ENCODE results near the gene APOL2.
"Not testable (repeated sequence)": the region's sequence is repeated elsewhere in the genome, so short reads cannot be mapped to it uniquely, and the experiment has no call there.

The APOL2 gene

DNA sequence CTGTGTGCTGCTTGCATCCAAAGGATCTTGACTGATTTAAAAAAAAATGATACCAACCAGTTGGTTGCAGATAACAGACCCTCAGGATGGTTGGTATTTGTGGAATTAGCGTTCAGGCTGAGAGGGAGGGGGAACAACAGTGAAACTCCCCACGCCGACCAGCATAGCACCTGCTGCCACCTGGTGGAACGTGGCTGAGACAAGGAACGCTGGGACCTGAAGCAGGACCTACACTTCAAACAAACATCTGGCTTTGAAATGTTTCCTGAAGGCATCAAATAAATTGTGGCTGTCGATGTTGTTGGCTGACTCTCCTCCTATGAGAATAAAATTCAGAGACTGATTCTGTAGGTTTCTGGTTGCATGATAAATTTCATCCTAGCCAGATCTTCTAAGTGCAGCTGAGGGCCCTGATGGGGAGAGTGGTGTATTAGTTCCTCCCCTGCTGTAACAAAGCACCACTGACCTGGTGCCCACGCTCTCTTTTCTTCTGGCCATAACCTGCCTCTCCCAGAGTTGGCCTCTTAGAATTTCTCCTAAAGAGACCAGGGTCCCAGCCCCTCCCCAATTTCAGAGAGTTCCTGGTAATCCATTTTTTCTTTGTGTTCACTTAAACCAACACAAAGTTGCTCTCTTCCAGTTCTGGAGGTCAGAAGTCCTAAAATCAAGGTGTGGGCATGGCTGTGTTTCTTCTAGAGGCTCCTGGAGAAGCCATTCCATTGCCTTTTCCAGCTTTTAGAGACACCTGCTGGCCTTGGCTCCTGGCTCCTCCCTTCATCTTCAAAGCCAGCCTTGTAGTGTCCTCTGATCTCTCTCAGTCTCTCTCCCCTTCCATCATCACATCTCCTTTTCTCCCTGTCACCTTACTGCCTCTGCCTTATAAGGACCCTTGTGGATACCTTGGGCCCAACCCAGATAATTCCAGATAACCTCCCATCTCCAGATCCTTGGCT is 17.3 kb downstream of the APOL2 start:
- DNase-seq (ENCODE audit: low read depth), result no peak

DNA sequence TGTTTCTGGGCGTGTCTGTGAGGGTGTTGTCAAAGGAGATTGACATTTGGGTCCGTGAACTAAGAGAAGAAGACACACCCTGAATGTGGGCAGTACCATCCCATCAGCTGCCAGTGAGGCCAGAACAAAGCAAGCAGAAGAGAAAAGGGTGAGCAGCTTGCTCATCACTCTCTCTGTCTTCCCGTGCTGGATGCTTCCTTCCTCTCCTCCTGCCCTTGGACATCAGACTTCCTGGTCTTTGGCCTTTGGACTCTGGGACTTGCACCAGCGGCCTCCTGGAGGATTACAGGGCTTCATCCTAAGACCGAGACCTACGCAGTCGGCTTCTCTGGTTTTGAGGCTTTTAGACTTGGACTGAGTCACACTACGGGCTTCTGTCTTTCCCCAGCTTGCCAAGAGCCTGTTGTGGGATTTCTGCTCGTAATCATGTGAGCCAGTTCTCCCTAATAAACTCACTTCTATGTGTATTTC is 18.8 kb downstream of the APOL2 start:
- DNase-seq (ENCODE audit: low read depth), result no peak

DNA sequence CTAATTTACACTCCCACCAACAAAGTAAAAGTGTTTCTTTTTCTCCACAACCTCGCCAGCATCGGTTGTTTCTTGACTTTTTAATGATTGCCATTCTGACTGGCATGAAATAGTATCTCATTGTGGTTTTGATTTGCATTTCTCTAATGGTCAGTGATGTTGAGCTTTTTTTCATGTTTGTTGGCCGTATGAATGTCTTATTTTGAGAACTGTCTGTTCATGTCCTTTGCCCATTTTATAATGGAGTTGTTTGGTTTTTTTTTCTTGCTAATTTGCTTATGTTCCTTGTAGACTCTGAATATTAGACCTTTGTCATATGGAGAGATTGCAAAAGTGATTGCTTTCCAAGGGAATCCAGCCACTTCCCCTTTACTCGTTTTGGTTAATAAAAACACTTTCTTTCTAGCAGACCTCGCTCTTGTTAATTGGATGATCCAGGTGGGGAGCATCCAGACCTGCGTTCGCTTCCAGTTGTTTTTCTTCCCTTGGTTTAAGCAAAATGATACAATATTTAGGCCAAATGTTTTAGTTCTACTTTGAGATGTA is 20.6 kb downstream of the APOL2 start:
- DNase-seq (ENCODE audit: low read depth), result no peak

DNA sequence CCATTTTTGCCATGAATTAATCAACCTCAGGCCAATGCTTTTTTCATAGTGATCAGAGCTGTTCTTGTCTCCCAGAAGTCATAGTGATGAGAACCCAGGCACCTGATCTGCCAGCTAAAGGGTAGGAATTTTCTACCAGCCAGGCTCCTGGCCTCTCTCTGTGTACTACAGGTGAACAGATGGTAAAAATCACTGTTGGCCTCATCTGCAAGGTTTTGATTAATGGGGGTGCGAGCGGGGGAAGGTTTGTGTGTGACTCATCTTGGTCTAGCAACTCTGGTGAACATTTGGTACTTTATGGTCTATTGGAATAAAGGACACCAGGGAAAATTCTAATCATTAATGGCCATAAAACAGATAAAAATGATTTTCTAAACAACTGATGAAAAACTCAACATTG is 23.3 kb downstream of the APOL2 start:
- no peak for DNase-seq (ENCODE audit: low read depth)

DNA sequence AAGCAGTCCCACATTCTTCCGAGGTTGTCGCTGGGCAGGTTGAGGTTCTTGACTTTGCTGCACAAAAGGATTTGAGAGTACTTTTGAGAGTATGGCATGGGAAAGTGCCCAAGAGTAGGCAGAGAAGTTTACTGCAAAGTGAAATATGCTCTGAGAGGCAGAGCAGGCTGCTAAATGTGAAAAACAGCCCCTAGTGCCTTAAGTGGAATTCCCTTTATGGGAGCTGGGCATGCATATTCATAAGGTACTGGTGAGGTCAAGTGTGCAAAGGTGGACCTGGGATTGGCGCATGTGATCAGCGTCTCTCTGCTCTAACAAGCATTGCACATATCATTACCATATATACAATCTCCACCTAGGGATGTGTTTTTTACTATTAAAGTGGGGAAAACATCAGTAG is 25.7 kb downstream of the APOL2 start:
- DNase-seq (ENCODE audit: low read depth), result no peak

DNA sequence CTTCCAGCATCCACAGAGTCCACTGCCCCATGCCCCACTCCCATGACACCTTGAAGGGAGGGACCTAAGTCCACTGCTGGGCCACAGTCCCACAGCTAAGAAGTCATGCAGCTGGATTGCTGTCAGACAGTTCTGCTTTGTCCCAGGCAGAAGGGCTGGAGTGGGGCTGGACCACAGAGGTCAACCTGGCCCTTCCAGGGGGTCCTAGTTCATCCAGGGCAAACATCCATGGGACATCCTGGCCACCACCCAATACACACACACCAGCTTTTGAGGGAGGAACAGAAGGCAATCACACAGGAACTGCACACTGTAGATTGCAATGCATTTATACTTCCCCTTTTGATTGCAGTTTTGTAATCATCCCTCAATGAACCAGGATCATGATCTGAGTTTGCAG is 26.4 kb downstream of the APOL2 start:
- no peak for DNase-seq (ENCODE audit: low read depth)

DNA sequence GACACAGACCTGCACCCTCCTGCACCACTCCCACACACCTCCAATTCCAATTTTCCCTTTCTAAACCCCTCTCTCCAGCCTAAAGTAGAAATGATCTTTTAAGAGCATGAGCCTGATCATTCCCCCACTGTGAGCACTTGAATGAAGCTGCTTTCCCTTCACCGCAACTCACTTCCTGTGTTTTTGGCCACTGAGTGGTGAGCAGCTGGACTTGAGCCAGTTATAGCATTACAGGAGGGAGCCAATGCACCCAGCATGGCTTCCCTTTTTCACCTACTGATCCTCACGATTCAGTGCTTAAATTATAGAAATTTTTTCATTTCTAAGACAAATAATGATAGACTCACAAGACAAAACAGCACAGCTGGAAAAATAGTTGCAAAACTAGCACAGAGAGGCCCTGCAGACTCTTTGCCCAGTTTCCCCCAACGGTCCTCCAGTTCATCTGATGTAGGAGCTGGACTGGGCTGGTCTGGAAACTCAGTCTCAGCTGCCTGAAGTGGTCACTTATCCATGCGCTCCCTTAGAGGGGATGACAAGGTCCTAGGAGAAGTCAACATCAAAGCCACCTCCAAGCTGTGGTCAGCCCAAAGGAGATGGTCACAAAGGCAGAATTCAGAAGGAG is 28.0 kb downstream of the APOL2 start:
- no peak for DNase-seq (ENCODE audit: low read depth)

DNA sequence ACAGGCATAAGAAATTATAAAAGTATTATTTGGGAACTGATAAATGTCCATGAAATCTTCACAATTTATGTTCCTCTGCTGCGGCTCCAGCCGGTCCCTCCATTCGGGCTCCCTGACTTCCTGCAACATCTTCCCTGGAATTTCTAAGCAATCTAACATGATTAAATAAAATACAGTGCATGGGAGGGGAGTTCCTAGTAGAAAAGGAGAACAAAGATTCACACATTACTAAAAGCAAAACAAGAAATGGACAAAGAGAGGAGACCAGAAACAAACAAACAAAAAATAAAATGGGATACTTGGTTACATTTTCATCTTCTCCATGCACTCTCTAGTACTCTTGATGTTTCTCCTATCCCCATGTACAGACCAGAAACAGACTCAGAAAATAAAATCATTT is 29.1 kb downstream of the APOL2 start:
- DNase-seq (ENCODE audit: low read depth), result no peak

DNA sequence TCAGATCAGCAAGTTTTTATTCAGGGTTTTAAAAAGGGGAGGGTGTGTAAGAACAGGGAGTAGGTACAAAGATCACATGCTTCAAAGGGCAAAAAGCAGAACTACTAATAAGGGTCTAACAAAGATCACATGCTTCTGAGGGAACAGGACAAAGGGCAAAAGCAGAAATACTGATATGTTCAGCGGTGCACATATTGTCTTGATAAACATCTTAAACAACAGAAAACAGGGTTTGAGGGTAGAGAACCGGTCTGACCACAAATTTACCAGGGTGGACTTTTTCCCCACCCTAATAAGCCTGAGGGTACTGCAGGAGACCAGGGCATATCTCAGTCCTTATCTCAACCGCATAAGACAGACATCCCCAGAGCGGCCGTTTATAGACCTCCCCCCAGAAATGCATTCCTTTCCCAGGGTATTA is 29.8 kb downstream of the APOL2 start:
- not testable (repeated sequence) for DNase-seq (ENCODE audit: low read depth)

DNA sequence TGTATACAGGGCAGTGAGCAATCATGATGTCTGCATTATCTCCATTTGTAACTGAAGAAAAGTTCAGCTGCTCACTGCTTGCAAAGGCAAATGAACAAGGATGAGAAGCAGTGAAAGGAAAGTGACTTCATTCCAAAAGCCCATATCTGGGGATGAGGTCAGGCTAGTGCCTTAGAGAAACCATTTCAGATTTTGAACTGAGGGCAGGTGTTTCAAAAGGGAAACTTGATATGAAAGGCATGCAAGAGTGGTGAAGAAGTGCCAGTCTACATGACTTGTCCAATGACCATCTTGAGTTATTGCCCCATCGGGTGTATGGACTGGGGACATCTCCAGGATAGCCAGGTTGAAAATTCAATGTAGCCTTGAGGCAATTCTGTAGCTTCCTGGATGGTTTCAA is 30.4 kb downstream of the APOL2 start:
- DNase-seq (ENCODE audit: low read depth), result no peak

DNA sequence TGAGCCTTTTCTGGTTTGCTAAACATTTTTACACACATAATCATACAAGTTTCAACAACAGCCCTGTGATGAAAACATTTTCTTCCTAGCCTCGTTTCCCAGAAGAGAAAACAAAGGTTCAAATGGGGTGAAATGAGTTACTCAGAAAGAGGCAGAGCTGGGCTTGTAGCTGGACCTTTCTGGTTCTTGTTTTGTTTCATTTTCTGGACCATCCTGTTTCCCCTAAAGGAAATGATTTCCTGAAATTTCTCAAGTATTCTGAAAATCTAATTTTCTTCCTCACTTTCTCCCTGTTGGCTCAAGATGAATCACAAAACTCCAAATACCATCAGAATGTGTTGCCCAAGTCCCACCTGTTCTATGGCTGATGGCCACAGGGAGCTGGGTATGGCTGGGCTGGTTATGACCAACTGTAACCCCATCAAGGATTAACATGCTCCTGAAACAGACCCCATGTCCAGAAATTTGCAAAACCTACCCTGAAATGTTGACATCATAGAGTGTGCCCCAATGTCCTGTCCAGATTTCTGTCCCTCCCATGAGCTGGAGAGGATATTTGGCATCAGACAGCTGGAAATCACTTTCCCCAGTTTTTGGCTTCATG is 31.1 kb downstream of the APOL2 start:
- no peak for DNase-seq (ENCODE audit: low read depth)

DNA sequence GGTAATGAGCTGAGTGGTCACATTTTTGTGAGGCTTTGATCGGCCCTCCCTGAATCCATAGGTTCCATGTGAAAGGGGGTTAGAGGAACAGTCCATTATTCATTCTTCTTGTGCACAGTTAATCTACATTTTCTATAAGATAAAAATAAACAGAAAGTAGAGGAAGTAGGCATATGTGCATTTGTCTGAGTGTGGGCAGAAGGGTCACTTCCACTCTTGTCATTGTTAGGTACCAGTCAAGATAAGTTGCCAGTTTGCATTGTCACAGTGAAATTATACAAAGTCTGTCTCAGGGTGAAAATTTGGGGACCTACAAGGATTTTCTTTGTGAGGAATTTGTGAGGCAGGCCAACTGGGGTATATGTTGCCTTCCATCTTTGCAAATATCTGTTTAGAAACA is 33.1 kb downstream of the APOL2 start:
- DNase-seq (ENCODE audit: low read depth), result no peak

DNA sequence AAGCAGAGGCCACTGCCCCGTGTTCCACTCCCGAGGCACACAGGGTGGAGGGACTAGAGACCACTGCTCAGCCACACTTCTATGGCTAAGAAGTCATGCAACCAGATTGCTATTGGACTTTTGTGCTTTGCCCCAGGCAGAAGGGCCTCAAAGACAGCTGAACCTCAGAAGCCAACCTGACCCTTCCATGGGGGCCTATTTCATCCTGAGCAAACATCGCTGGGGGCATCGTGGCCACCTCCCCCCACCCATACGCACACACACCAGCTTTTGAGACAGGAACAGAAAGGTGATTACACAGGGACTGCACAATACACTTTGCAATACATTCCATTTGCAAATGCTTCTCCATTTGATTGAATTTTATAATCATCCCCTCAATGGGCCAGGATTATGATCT is 33.8 kb downstream of the APOL2 start:
- not testable (repeated sequence) for DNase-seq (ENCODE audit: low read depth)

DNA sequence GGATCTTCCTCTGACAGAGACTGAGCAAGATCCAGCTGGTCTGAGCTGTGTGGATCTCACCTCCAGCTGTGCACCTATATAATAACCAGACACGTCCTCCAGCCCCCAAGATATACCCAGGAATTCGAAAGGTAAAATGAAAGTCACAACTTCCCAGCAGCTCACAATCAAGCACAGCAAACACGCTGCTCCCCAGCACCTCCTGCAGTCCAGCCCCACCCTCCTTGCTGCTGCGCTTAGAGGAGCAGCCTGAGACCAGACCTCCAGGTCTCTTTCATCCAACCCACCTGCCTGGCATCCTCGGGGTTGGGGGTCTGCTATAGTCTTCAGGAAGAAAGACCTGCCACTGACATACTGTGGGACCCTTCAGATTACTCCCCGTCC is 34.7 kb downstream of the APOL2 start:
- no peak for DNase-seq (ENCODE audit: low read depth)

DNA sequence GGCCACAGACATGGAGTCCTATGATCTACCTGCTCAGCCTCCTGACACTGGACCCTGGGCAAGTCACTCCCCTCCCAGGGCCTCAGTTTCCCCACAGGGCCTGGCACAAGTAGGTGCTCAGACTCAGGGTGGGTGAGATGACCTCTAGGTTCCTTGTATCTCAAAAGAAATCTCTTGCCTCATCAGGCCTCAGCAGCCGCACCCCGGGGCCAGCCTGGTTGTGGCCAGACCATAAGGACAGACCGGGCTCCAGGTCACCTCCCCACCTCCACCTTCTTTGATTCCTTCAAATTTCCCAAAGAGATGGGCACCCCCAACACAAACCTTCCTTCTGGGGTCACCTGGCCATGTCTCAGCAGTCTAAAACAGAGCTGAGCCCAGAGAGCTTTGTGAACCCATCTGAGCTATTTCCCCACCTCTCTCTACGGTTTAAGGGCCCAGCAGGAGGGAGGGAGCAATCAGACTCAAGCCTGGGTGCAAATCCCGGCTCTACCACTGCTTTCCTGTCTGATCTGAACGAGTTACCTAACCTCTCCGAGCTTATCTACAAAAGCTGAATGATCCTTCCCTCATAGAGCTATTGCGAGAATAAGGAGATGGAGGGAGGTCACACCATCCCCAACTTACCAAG is 35.2 kb downstream of the APOL2 start:
- no peak for DNase-seq (ENCODE audit: low read depth)

DNA sequence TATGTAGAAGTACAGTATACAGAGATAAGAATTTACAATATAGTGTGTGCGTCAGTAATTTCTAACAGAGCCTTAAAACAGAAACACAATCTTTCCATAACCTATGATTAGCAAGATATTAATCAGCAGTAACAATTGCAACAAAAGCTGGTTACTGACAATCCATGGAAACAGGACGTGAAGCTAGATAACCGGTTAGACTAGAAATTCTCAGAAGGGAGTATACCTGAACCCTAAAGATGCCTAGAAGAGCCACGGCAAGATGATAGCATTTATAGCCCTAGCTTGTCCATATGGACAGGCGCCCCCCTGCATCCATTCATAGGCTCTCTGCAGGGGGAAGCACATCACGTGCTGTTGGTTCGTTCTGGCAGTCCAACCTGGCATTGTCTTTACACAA is 35.9 kb downstream of the APOL2 start:
- DNase-seq (ENCODE audit: low read depth), result not testable (repeated sequence)

DNA sequence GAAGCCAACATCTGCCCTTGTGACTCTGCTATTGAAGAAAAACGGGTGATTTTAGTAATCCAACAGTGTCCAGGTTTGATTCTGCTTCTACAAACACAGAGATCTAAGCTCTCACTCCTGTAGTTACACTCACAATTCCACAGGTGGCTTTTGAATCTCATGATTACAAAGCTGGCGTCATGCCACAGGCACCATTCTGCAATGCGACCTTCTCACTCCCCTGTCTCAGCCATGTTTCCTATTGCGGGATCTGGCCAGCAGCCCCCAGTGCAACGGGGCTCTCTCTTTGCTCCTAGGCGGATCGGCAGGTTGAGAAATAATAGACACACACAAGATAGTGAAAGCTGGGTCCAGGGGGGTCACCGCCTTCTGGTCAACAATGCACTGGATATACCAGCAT is 36.4 kb downstream of the APOL2 start:
- DNase-seq (ENCODE audit: low read depth), result not testable (repeated sequence)

DNA sequence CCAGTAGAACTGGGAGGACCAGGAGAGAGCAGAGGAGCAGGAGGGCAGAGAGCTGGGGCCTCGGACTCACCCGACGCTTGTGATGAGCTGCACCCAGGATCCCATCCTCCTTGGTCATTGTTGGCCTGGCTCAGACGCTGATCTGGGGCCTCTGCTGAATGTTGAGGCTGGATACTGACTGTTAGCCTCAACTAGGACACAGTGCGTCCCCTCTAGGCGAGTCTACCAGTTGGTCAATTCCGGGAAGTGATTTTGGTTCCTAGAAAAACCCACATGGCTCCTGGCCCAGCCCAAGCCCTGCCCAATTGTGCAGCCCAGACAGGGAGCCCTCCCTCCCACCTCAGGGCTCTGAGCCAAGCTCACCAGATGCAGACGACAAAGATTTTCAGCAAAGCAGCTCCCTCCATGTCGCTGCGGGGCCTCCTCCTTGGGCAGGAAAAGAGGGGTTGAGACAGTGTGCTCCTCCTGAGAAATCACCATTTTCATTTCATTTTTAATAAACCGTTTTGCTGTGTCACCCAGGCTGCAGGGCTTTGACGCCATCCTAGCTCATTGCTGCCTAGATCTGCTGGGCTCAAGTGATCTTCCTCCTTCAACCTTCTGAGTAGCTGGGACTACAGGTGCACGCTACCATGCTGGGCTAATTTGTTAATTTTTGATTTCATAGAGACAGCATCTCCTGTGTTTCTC is 37.6 kb downstream of the APOL2 start, which contains the start of gene APOL4:
Gene APOL4, minus strand, starts transcription at position 180 of the 690 bp plus-strand sequence. Its CDS starts 75 bp downstream, at position 105.
- DNase-seq (ENCODE audit: low read depth), result no peak

DNA sequence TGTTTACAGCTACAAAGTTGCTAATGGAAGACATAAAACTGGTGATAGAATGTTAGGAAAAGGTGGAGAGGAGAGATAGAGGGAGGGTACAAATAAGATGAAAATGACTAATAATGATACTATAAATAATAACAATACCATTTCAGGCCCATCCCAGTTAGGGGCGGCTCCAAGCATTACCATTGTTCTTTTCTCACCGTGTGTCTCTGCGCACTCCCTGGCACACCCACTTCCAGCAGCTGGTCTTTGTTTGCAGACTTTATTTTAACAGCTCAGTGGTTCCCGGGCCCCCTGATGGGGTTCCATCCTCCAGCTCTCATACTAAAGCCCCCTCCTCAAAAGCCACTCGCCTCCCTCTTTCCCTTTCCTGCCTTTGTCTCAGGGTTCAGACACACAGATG is 38.3 kb downstream of the APOL2 start:
- DNase-seq (ENCODE audit: low read depth), result not testable (repeated sequence)

DNA sequence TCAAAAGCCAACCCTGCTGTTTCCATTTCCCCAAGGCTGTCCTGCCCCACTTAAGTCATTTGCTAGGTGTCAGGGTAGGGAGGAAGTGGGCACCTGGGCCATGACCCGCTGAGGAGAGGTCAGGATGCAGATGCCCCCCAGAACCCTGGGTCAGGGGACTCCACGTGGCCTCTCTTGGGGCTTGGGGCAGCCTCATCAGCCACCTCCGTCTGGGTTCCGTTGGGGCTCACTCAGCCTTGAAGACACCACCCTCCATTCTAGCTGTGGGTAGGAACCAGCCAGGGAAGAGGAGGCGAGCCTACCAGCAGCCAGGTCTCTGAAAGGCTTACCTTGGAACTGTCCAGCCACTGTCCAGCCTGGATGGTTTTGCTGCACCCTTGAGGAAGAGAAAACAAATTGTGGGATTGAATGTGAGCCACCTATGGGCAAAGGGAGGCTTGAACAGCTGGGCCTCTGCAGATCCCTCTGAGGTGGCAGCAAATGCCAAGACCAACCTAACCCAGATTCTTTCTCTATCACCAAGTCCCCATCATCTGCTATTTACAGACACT is 40.3 kb downstream of the APOL2 start:
- DNase-seq (ENCODE audit: low read depth), result no peak

DNA sequence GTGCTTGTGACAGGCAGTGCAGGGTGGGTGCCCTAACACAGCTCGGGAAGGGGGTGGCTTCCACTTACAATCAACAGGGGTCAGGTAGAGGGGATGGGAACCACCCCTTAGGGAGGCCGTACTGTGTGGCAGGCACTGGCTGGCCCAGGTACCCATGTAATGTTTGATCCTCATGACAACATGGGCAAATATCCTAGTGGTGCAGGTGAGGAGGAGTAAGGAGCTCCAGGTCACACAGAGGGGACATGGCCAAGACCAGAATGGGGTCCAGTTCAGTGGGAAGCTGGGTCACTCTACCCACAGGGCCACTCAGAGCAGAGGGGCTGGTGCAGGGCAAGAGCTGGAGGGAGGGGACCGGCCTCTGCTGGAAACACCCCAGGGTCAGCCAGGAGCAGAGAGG is 40.8 kb downstream of the APOL2 start:
- no peak for DNase-seq (ENCODE audit: low read depth)

Data from activated gamma-delta T cell treated with anti-CD3 and anti-CD28 coated beads, Interleukin-2, amount 50 U/mL, for 16 hours (primary cell).